GM19025 (cell line): ENCODE data around the gene UBE2N.

Source experiments
- ATAC-seq: cut with Tn5 transposase; IDR thresholded peaks from one replicate; pipeline ENCODE4 v1.9.1; 2021; ENCODE audit warnings: mild to moderate bottlenecking, low read depth, moderate library complexity; ENCODE audit not compliant: unreplicated experiment

The UBE2N gene

GRCh38 chr12:93361151-93361919 lies 80.4 kb downstream of the UBE2N start:
- ATAC-seq = no peak

GRCh38 chr12:93360688-93361087 lies 81.1 kb downstream of the UBE2N start:
- no peak for ATAC-seq

- ATAC-seq = no peak
Measured at GRCh38 chr12:93358821-93359220, 82.9 kb downstream of the UBE2N start.

- peak; percentile 95 for ATAC-seq
Measured at GRCh38 chr12:93358058-93358457, 83.7 kb downstream of the UBE2N start.

- no peak for ATAC-seq
Measured at GRCh38 chr12:93356214-93356613, 85.5 kb downstream of the UBE2N start.
